ENCODE measurements around the gene RALY.
"Not testable (repeated sequence)": the region's sequence is repeated elsewhere in the genome, so short reads cannot be mapped to it uniquely, and the experiment has no call there.

Gene RALY

DNA sequence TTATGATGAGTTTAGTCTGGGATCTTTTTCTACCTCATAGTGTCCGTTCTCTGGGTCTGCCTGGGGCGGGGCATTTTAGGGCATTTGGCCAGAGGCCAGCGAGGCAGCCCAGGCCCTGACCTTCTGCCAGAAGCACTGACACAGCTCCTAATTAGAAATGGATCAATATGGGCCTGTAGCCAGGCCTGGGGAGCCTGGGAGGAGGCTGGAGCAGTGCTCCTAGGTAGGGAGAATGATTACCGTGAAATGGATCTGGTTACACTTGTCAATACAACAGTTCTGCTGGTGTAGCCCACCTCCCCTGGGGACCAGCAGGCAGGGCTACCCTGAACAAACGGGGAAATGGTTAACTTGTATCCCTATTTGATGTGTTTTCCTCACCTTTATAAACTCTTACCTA lies 23.0 kb downstream of the RALY start:
- no peak for DNase-seq (ENCODE audit: low read depth)

DNA sequence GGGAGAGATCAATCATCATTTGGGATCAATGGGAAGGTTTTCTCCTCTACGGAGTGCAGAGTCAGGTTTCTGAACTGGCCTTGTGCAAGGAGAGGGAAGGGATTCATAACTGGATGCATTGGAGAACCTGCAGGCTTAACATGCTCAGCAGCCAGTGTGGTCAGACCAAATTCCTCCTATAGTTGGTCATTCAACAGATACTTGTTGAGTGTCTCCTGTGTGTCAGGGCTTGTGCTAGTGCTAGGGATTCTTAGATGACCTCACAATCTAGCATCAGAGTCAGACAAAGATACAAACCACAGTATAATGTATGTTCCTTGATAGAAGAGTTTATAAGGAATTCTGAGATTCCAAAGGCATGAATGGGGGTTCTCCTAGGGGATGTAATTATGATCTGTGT lies 23.9 kb downstream of the RALY start:
- DNase-seq (ENCODE audit: low read depth), result peak; percentile 80

DNA sequence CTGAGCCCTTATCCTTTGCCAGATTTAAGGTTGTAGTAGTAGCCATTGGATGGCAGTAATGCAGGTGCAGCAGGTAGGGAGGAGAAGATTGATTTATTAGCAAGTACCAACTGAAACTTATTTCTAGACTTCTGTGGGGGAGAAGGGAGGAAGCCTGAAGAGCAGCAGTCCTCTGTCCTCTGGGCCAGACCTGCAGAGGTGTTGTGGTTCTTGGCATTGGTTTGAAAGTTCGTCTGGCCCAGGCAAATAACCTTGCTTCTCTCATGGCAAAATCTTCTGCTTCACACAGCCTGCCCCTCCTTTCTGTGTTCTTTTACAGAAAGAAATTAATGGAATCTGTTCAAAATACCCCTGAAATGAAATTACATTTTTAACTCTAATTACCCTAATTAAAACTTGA lies 24.5 kb downstream of the RALY start:
- DNase-seq (ENCODE audit: low read depth), result no peak

- DNase-seq (ENCODE audit: low read depth), result no peak
These were observed 28.6 kb downstream of the RALY start for GRCh38 chr20:34022151-34022838.

- DNase-seq (ENCODE audit: low read depth), result no peak
These were observed 29.1 kb downstream of the RALY start for GRCh38 chr20:34022839-34023234.

- no peak for DNase-seq (ENCODE audit: low read depth)
These were observed 30.4 kb downstream of the RALY start for GRCh38 chr20:34023937-34024722.

DNA sequence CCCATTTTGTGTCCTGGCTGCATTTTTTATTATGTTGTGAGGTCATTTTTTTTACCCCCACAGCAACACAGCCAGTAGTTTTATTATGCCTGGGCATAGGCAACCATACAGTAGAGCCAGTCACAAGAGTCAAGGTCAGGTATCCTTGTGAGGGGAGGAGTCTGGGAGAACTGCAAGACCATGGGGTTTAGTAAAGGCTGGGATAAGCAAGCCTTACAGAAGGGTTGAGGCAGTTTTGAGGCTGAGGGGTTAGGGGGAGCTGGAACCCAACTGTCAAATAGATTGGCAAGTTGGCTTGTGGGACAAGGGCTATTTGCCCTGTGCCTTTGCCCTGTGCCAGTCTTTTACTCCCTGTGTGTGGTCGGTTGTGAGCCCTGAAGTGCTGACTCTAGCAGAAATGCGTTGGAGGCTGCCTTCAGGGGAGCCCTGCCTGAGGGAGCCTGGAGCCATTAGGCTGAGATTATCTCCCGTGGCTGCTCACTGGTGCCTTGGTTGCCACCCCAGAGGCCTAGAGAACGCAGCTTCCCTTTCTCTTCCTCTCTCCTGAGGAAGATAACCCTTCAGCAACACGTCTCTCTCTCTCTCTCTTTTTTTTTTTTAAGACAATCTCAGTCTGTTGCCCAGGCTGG lies 31.1 kb downstream of the RALY start:
- no peak for DNase-seq (ENCODE audit: low read depth)

- DNase-seq (ENCODE audit: low read depth), result not testable (repeated sequence)
These were observed 34.3 kb downstream of the RALY start for GRCh38 chr20:34028013-34028412.

DNA sequence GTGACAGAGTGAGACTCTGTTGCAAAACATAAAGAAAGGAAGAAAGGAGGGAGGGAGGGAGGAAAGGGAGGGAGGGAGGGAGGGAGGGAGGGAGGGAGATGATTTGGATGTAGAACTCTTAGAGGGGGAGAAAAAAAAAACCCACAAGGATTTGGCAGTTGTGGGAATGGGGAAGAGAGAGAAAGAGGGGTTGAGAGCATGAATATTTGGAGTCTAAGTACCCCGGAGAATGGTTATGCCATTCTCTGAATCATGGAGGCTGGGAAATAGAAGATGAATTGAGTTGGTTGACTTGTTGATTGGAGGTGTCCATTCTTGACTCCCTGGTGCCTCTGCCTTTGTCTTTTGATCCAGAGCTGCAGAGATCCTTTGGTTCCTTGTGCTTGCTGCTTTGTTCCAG lies 35.7 kb downstream of the RALY start:
- DNase-seq (ENCODE audit: low read depth), result no peak

- no peak for DNase-seq (ENCODE audit: low read depth)
These were observed 36.7 kb downstream of the RALY start for GRCh38 chr20:34030456-34030855.

GRCh38 chr20:34033903-34034302 lies 40.2 kb downstream of the RALY start:
- no peak for DNase-seq (ENCODE audit: low read depth)

GRCh38 chr20:34037121-34037520 lies 43.4 kb downstream of the RALY start:
- DNase-seq (ENCODE audit: low read depth), result no peak

- no peak for DNase-seq (ENCODE audit: low read depth)
These were observed 44.1 kb downstream of the RALY start for GRCh38 chr20:34037767-34038166.

- DNase-seq (ENCODE audit: low read depth), result no peak
These were observed 46.7 kb downstream of the RALY start for GRCh38 chr20:34040300-34040995.

DNA sequence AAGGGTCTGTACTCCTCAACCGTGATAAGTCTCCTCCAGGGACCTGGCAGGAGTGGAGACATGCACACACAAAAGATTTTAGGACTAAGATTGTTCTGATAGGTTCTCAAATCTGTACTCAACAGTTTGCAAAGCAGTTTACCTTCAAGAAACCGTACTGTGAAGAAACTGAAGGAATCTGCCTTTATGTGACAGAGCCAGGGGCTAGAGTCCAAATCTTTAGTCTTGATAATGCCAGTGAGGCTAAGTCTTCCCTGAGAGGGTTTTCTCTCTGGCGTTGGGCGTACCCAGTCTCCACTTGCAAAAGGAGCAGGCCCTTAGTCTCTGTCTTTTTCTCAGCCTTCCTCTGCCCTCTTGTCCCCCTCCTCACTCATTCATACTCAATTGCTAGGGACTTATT lies 47.5 kb downstream of the RALY start:
- DNase-seq (ENCODE audit: low read depth), result no peak

DNA sequence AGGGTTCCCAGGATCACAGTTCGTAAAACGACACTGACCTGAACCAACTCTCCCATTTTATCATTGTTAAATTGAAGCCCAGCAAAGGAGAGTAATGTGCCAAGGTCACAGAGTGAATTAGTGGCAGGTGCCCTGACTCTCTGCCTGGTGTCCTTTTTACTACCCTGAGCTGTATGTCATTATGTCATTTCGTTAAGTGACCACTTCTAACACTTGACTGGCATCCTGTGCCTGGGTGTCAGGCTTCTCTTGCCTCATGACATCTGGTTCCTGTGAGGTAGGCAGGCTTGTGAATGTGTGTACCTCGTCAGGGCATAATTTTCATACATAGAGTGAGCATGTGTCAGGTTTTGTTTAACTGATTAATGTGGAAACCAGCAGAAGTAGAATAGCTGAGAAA lies 48.6 kb downstream of the RALY start:
- no peak for DNase-seq (ENCODE audit: low read depth)

GRCh38 chr20:34043025-34043424 lies 49.3 kb downstream of the RALY start:
- no peak for DNase-seq (ENCODE audit: low read depth)

DNA sequence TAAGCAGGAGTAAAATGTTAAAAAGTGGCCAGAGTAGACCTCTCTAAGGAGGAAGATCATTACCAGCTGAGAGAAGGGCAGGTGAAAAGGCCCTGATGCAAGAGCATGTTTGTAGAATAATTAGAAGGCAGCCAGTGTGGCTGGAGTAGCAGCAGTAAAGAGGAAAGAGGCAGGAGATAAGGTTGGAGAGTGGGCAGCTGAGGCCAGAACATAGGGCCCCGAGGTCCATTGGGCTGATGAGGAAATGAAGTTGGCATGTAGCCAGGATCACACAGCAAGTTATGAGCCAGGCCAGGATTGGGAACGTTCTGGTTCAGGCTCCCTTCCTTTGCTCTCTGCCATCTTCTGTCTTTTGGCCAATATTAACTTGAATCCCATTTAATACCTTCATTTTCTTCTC lies 51.6 kb downstream of the RALY start:
- DNase-seq (ENCODE audit: low read depth), result no peak

DNA sequence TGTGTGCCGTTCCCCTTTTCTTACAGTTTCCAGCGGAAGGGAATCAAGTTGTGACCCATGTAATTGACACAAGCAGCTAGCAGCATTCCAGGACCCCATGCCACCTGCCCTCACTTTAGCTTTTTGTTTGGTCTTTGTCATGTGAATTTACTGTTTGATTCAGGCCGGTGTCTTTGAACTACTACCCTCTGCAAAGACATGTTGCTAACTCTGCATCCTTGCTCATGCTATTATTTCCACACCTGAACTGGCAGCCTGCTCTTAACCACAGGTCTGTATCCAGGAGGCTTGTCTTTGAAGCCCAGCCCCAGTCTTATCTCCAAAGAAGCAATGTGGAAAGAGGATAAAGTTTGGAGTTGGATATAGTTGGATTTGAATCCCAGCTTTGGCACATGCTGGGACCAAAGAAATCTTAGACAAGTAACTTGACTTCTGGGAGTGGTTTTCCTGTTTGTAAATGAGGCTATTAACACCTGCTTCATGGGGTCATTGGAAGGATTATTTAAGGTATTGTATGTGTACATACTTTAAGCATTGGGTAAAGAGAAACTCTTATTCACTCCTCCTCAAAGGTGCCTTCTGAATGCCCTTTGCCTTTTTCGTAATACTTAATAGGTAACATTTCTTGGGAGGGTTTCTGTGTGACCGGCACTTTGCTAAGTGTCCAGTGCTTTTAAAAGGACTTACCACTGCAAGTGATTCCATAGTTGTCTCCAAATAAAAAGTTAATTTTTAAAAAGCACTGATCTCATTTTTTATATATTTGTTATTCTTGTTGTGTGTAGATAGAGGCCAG lies 52.4 kb downstream of the RALY start:
- no peak for DNase-seq (ENCODE audit: low read depth)

- DNase-seq (ENCODE audit: low read depth), result no peak
These were observed 53.4 kb downstream of the RALY start for GRCh38 chr20:34047010-34047687.

GRCh38 chr20:34047917-34048316 lies 54.2 kb downstream of the RALY start:
- DNase-seq (ENCODE audit: low read depth), result no peak

Measured in HS-27A (cell line).